Activated B cell treated with CpG ODN at 0.5 μM for 24 hours (primary cell): ENCODE results near the gene LGALS14. TPM values are rescaled to one million over a fixed set of nuclear protein-coding genes. Genes with fewer than 3 reads are reported as not detected.
"Not testable (repeated sequence)": the region's sequence is repeated elsewhere in the genome, so short reads cannot be mapped to it uniquely, and the experiment has no call there.

Source experiments
- ATAC-seq: fragments of 200-7000 bp; cut with Tn5 transposase; one replicate; pipeline ENCODE4 v1.10.0; 2021; ENCODE audit warnings: low read depth, mild to moderate bottlenecking, moderate library complexity
- CTCF ChIA-PET: fragments of 350-600 bp; sonication (Branson Sonifier 250); formaldehyde crosslinking; loops from one replicate; lab custom pipeline; 2021; ENCODE audit warnings: antibody characterized with exemption; lab: Charles Lee
- POLR2A ChIA-PET: fragments of 350-600 bp; sonication (Branson Sonifier 250); formaldehyde crosslinking; loops from one replicate; lab custom pipeline; 2021; ENCODE audit warnings: antibody characterized with exemption; lab: Charles Lee
- DNase-seq: peaks from one replicate; pipeline ENCODE4 v3.0.0; 2022
- H3K27ac Mint-ChIP-seq: one replicate; pipeline ENCODE4 v1.8.0; 2020; ENCODE audit warnings: mixed read lengths
- H3K27me3 Mint-ChIP-seq: one replicate; pipeline ENCODE4 v1.8.0; 2021; ENCODE audit warnings: mixed read lengths
- H3K36me3 Mint-ChIP-seq: one replicate; pipeline ENCODE4 v1.8.0; 2021; ENCODE audit warnings: low read depth, mixed read lengths
- H3K4me1 Mint-ChIP-seq: one replicate; pipeline ENCODE4 v1.8.0; 2021; ENCODE audit warnings: mixed read lengths
- H3K4me3 Mint-ChIP-seq: one replicate; pipeline ENCODE4 v1.8.0; 2020; ENCODE audit warnings: mild to moderate bottlenecking, mixed read lengths
- H3K9me3 Mint-ChIP-seq: one replicate; pipeline ENCODE4 v1.8.0; 2020; ENCODE audit warnings: mixed read lengths
- intact Hi-C: fragments of 100-400 bp; cut with micrococcal nuclease; formaldehyde crosslinking; loops from one replicate; pipeline ENCODE4 v1.15.1; 2024
- total RNA-seq: library from RNA; stranded (reverse); gene quantifications from 2 replicates; pipeline ENCODE4 v1.2.3, GENCODE V29; 2022
- TF ChIP-seq, protein P1 (sequence below): fragments of 200-600 bp; IDR thresholded peaks from one replicate; pipeline ENCODE4 v1.8.0; 2022; ENCODE audit warnings: antibody characterized with exemption, mild to moderate bottlenecking

The LGALS14 gene
- total RNA-seq, 1 donor from 2014 or later: not detected

GRCh38 chr19:39709026-39709872 is 5.0 kb downstream of the LGALS14 start:
- TF ChIP-seq, protein P1, sequence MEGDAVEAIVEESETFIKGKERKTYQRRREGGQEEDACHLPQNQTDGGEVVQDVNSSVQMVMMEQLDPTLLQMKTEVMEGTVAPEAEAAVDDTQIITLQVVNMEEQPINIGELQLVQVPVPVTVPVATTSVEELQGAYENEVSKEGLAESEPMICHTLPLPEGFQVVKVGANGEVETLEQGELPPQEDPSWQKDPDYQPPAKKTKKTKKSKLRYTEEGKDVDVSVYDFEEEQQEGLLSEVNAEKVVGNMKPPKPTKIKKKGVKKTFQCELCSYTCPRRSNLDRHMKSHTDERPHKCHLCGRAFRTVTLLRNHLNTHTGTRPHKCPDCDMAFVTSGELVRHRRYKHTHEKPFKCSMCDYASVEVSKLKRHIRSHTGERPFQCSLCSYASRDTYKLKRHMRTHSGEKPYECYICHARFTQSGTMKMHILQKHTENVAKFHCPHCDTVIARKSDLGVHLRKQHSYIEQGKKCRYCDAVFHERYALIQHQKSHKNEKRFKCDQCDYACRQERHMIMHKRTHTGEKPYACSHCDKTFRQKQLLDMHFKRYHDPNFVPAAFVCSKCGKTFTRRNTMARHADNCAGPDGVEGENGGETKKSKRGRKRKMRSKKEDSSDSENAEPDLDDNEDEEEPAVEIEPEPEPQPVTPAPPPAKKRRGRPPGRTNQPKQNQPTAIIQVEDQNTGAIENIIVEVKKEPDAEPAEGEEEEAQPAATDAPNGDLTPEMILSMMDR: no peak
- Mint-ChIP-seq H3K27me3 (peaks cover 8% of the 10 kb centered on the region), H3K4me1 (no peaks in the 10 kb centered on the region), H3K36me3 (no peaks in the 10 kb centered on the region), H3K9me3 (peaks cover 4% of the 10 kb centered on the region), H3K27ac (no peak overlapping the region), H3K4me3 (no peak overlapping the region)
- DNase-seq (no peak), ATAC-seq (no peak)
- intact Hi-C loops: no loop called here
- ChIA-PET CTCF (no interaction called here), POLR2A (no interaction called here)

DNA sequence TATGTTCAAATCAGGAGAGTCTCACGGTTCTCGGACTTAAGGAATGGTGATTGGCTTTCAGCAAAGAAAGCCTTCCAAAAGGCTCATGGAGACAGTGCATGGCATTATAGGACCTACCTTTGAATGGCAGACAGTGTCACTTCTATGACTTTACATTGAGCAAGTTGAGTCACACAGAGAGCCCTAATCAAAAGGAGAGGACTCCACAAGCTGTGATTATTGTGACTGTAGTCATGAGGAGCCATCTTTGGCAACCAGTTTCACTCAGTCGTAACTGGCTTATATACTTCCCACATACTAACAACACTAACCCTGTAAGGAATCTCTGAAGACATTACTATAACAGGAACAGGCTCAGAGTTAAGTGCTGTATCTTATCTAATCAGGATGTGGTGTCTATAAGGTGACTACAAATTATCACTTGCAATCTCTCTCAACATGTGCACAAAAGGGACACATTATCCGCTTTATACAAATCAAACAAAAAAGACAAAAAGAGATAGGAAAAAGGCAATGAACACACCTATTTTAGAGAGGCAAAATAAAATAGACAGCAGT is 6.1 kb downstream of the LGALS14 start:
- no peaks in the 10 kb centered on the region for H3K36me3 Mint-ChIP-seq
- TF ChIP-seq, protein P1: no peak
- POLR2A ChIA-PET: no interaction called here
- ATAC-seq (no peak), DNase-seq (no peak)
- intact Hi-C loops: no loop called here
- peaks cover 11% of the 10 kb centered on the region for H3K27me3 Mint-ChIP-seq
- CTCF ChIA-PET: no interaction called here
- peaks cover 4% of the 10 kb centered on the region for H3K9me3 Mint-ChIP-seq
- H3K4me3 Mint-ChIP-seq: no peak overlapping the region
- no peak overlapping the region for H3K27ac Mint-ChIP-seq
- no peaks in the 10 kb centered on the region for H3K4me1 Mint-ChIP-seq

DNA sequence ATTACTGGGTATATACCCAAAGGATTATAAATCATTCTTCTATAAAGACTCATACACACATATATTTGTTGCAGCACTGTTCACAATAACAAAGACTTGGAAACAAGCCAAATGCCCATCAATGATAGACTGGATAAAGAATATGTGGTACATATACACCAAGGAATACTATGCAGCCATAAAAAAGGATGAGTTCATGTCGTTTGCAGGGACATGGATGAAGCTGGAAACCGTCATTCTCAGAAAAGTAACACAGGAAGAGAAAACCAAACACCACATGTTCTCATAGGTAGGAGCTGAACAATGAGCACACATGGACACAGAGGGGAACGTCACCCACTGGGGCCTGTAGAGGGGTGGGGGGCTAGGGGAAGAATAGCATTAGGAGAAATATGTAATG is 15.9 kb downstream of the LGALS14 start:
- H3K4me3 Mint-ChIP-seq, H3K9me3 Mint-ChIP-seq, POLR2A ChIA-PET, H3K36me3 Mint-ChIP-seq, CTCF ChIA-PET, H3K27ac Mint-ChIP-seq, DNase-seq, ATAC-seq, intact Hi-C loops, H3K4me1 Mint-ChIP-seq: not testable (repeated sequence)
- peaks cover 57% of the 10 kb centered on the region for H3K27me3 Mint-ChIP-seq

DNA sequence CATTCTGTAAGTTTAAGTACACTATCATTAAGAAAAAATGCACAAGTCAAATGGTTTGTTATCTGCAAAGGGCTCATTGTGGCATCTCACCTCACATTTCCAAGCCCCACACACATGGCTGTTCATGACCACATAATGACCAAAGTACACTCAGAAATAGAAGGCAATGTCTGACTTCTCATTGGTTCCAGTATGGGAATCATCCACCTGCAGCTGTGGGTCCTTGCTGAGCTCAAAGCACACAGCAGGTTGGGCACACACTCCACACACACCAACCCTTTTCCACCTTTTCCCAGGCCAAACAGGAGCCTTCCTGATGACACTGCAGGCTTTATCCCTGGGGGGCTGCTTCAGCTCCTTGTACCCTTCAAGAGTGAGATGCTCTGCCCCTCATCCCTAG is 21.7 kb downstream of the LGALS14 start:
- ChIA-PET POLR2A (no interaction called here), CTCF (no interaction called here)
- no peak overlapping the region for H3K27ac Mint-ChIP-seq
- H3K27me3 Mint-ChIP-seq: peaks cover 47% of the 10 kb centered on the region
- ATAC-seq (no peak), DNase-seq (no peak)
- H3K9me3 Mint-ChIP-seq: no peaks in the 10 kb centered on the region
- no peak overlapping the region for H3K4me3 Mint-ChIP-seq
- intact Hi-C loops: no loop called here
- H3K4me1 Mint-ChIP-seq: no peaks in the 10 kb centered on the region
- no peaks in the 10 kb centered on the region for H3K36me3 Mint-ChIP-seq
- TF ChIP-seq, protein P1: no peak

DNA sequence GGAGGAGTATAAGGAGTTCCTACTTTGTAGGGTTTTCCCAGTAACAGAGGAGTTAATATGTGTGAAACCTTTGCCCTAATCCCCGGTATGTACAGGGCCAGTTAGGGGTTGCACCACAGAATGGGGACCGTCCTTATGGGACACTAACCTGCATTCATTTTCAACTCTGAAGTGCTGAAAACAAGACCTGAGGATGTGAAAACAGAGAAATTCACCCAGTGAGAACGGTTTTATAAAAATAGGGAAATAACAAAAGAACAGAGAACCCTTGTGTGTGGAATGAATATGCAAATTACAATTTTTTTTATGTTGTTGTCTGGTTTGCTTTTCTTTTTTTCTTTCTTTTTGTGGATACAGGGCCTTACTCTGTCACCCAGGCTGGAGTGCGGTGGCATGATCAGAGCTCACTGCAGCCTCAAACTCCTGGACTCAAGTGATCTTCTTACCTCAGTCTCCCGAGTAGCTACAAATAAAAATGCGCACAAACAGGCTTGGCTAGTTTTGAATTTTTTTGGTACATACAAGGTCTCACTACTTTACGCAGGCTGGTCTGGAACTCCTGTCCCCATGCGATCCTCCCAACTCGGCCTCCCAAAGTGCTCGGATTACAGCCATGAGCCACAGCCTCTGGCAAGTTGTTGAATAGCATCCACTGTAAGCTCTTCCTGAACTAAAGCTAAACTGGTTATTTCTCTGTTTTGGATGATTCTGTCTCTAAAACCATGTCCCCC is 23.0 kb downstream of the LGALS14 start:
- H3K27ac Mint-ChIP-seq: no peak overlapping the region
- no peak overlapping the region for H3K4me3 Mint-ChIP-seq
- DNase-seq (no peak), ATAC-seq (no peak)
- no peaks in the 10 kb centered on the region for H3K36me3 Mint-ChIP-seq
- no peaks in the 10 kb centered on the region for H3K4me1 Mint-ChIP-seq
- ChIA-PET POLR2A (no interaction called here), CTCF (no interaction called here)
- intact Hi-C loops: no loop called here
- peaks cover 44% of the 10 kb centered on the region for H3K27me3 Mint-ChIP-seq
- no peaks in the 10 kb centered on the region for H3K9me3 Mint-ChIP-seq
- TF ChIP-seq, protein P1: no peak
